Mucosa of descending colon (tissue), 3 donors: Measurements from ENCODE around the gene RET. TPM values are rescaled to one million over a fixed set of nuclear protein-coding genes. Genes with fewer than 3 reads are reported as not detected.

Experiments used
- ATAC-seq: fragments of 200-7000 bp; cut with Tn5 transposase; one replicate; pipeline ENCODE4 v1.9.1; 2020; ENCODE audit warnings: mild to moderate bottlenecking, moderate library complexity
- DNase-seq, 3 donors: peaks; one replicate each; pipeline ENCODE4 v3.0.0-alpha.2; 2020
- H3K36me3 ChIP-seq: fragments of 200-600 bp; one replicate; pipeline ENCODE4 v1.8.0; 2021; ENCODE audit warnings: low read depth, mild to moderate bottlenecking
- H3K4me1 ChIP-seq: fragments of 200-600 bp; one replicate; pipeline ENCODE4 v1.8.0; 2021; ENCODE audit warnings: low read depth, mild to moderate bottlenecking
- H3K4me3 ChIP-seq: fragments of 200-600 bp; one replicate; pipeline ENCODE4 v1.8.0; 2021; ENCODE audit warnings: mild to moderate bottlenecking
- H3K9me3 ChIP-seq: fragments of 200-600 bp; one replicate; pipeline ENCODE4 v1.8.0; 2021; ENCODE audit warnings: mild to moderate bottlenecking
- intact Hi-C, 2 donors: fragments of 100-400 bp; cut with DNase I in 1 of 2; cut with micrococcal nuclease in 1 of 2; formaldehyde crosslinking; loops; one replicate each; pipeline versions ENCODE4 v1.11.0 to v1.11.1; 2022; cut with DNase I, micrococcal nuclease
- total RNA-seq, 3 donors: library from RNA; stranded (reverse); fragmentation: NEBNext Ultra II Directional in 2 of 3; extraction: Animal tissue kit (Norgen Biotek cat#: 25700) in 2 of 3; gene quantifications; one replicate each; pipeline versions ENCODE4 v1.2.1 to v1.2.4, GENCODE V29; 2021 to 2023
- TF ChIP-seq, protein P1 (sequence below): fragments of 200-600 bp; IDR thresholded peaks from one replicate; pipeline ENCODE4 v1.8.0; 2022; ENCODE audit warnings: antibody characterized with exemption, mild to moderate bottlenecking
- donor health status: DM: no; HTN: no; CAD: no; lungs with moderate emphysema.
- donor health status: DM: no; HTN: no; CAD: no.
- donor health status: DM: no; HTN: yes; CAD: no.

RET gene
- total RNA-seq, 3 donors from 2014 or later = 0.84 to 13.5 (median 1.6) TPM

DNA sequence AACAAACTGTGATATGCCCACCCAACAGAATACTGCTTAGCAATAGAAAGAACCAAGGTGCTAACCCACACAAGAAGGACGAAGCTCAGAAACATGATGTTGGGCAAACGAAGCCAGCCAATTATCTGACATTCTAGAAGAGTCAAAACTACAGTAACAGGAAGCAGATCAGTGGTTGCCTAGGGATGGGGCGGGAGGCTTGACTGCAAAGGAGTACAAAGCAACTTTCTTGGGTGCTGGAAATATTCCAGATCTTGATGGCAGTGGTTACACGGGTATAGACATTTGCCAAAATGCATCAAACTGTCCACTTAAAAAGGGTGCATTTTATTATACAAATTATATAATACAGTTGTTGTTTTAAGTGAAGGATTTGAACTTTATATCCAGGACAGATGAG, 41.1 kb upstream of the RET start:
- ATAC-seq = no peak
- H3K4me1 ChIP-seq = no peaks in the 10 kb centered on the region
- TF ChIP-seq, protein P1, sequence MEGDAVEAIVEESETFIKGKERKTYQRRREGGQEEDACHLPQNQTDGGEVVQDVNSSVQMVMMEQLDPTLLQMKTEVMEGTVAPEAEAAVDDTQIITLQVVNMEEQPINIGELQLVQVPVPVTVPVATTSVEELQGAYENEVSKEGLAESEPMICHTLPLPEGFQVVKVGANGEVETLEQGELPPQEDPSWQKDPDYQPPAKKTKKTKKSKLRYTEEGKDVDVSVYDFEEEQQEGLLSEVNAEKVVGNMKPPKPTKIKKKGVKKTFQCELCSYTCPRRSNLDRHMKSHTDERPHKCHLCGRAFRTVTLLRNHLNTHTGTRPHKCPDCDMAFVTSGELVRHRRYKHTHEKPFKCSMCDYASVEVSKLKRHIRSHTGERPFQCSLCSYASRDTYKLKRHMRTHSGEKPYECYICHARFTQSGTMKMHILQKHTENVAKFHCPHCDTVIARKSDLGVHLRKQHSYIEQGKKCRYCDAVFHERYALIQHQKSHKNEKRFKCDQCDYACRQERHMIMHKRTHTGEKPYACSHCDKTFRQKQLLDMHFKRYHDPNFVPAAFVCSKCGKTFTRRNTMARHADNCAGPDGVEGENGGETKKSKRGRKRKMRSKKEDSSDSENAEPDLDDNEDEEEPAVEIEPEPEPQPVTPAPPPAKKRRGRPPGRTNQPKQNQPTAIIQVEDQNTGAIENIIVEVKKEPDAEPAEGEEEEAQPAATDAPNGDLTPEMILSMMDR = no peak
- DNase-seq = no peak
- intact Hi-C loops = no loop called here
- peaks cover 19% of the 10 kb centered on the region for H3K9me3 ChIP-seq
- H3K36me3 ChIP-seq = no peaks in the 10 kb centered on the region
- H3K4me3 ChIP-seq = no peak overlapping the region

DNA sequence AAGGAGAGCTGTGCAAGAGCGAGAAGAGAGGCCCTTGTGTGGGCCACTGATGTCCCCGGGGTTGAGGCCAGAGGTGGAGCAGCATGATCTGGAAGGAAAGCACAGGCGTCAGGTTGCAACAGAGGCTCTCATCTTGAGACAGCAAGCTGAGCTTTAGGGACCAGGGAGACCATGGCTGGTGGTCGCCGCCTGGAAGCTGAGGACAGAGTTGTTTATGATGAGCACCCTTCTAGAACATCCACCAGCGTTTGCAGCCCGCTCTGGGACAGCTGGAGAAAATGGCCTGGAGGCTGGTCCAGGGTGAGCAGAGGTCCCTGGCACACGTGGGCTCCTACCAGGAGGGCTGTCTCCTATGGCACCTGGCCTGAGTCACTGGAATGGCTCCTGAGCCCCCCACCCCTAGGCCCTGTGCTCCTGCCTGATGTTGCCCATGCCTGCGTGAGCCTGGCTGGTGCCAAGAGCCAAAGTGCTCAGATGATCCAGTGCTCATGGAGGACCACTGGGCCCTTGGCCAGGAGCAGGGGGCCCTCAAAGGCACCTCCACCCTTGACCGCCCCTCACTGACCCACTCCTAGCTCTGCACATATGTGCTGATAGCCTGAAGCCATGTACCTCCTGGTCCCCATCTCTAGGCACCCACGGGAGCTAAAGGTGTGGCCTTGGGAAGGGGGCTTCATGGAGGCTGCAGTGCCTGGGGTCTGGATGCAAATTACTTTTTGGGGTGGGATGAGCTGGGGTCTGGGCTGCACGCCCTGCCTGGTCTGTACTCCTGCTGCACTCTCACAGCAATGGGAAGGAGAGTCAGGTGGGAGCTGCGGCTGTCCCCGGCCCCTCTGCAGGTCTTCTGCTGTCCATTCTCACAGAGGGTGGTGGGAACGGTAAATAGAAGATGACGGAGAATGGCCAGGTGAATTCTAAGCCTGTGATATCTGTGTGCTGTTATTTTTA, 40.1 kb upstream of the RET start:
- DNase-seq (no peak), ATAC-seq (no peak)
- TF ChIP-seq, protein P1 = no peak

DNA sequence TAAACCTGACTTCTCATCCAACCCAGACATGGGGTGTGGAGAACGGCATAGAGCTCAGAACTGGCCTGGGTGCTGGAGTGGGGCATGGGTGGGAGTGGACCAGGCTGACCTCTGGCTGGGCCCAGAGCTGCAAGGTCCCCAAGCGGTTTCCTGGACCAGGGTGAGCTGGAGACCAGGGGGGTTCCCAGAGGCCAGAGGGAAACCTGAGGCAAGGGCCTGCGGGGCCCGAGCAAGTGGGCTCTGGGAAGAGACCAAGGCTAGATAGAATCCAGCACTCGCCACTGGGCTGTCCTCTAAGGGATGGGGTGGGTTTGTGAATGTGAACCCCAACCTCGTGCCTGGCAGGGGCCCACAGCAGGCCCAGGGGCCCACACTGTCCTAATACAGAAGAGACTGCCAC, 39.4 kb upstream of the RET start:
- Histone ChIP-seq H3K4me3 (no peak overlapping the region), H3K36me3 (no peaks in the 10 kb centered on the region), H3K9me3 (peaks cover 9% of the 10 kb centered on the region), H3K4me1 (no peaks in the 10 kb centered on the region)
- TF ChIP-seq, protein P1 = no peak
- intact Hi-C loops = no loop called here
- ATAC-seq (no peak), DNase-seq (no peak)

More for the DNA sequence above, 40.1 kb upstream of the RET start:
- H3K9me3 ChIP-seq = peaks cover 16% of the 10 kb centered on the region
- H3K4me3 ChIP-seq = no peak overlapping the region
- no peaks in the 10 kb centered on the region for H3K36me3 ChIP-seq
- intact Hi-C loops = no loop called here
- H3K4me1 ChIP-seq = no peaks in the 10 kb centered on the region

DNA sequence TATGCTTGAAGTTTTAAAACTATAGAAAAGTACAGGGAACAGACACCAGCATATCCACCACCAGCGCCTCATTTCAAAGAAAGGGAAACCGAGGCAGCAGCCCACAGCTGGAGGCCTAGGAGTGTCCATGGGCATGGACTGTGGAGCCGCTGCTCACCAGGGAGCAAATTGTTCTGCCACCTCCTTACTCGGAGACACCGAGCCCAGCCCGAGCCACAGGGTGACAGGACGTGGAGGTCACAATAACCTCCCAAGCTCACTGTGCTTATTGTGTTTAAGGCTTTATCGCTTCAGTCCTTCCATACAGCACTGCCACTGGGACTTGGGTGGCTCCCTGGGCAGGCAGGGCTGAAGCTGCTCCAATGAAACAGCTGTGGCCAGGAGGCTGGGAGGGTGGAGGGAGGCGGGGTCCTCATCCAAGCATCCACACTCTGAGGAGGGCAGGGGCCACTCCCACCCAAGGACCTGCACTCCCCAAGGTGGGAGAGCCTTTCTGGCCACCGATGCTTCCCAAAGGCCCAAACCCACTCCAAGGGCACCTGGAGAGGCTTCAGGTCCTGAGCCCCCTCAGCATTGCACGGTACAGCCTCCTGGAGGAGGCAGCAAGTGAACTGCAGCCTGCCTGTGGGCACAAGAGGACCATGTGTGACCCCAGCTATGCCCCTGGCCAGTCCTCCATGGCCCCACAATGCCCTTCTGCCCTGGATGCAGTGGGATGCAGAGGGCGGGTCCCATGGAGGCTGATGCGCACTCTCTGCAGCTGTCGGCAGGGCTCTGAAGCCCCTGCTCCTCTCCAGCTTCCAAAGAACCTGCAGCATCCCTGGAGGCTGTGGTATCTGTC, 38.7 kb upstream of the RET start:
- no peak for ATAC-seq
- no peaks in the 10 kb centered on the region for H3K36me3 ChIP-seq
- peaks cover 2% of the 10 kb centered on the region for H3K9me3 ChIP-seq
- H3K4me1 ChIP-seq = no peaks in the 10 kb centered on the region
- intact Hi-C loops = no loop called here
- DNase-seq = no peak
- H3K4me3 ChIP-seq = no peak overlapping the region
- TF ChIP-seq, protein P1 = no peak

DNA sequence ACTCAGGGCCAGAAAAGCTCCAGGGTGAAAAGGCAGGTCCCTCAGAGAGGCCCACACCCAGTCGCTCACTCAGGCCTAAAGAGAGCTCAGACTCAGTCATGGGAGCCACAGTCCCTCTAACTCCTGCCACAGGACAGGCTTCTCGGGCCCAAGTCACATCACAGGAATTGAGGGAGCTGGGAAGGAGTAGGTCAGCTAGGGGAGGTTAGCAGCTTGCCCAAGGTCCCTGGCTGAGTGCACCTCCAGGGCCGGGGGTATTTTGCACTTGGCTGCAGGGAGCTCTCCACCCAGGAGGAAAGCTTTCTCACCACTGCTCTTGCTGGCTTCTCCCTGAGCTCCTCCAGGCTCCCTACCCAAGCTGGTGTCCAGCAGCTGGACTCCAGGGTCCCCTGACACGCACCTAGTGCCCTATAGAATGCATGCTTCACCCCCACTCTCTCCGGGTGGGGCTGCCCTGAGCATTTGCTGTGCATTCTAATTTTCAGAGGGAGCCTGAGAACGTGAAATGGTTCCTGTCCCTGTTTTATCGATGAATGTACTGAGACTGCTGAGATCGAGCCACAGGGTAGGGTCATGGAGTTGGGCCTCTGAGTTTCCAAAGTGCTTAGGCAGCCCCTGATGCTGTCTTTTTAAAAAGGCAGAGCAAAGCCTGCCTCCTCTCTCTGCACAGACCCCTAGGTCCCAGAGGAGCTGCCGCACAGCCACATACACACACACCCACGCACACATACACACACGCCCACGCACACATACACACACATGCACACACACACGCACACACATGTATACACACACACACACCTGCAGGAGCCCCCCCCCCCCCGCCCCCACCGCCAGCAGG, 37.9 kb upstream of the RET start:
- ATAC-seq (no peak), DNase-seq (no peak)
- Histone ChIP-seq H3K4me1 (no peaks in the 10 kb centered on the region), H3K9me3 (no peaks in the 10 kb centered on the region), H3K4me3 (no peak overlapping the region), H3K36me3 (no peaks in the 10 kb centered on the region)
- TF ChIP-seq, protein P1 = no peak
- intact Hi-C loops = no loop called here
